K562 (cell line): ENCODE data around the gene LAMTOR5. TPM values are rescaled to one million over a fixed set of nuclear protein-coding genes. Genes with fewer than 3 reads are reported as not detected.

Source experiments
- CBX5 ChIP-seq: IDR thresholded peaks from 2 replicates; pipeline ENCODE4 v1.6.1; 2014; ENCODE audit warnings: low read depth, borderline replicate concordance
- CBX8 ChIP-seq: fragments of 200-600 bp; sonication (generic); IDR thresholded peaks from 2 replicates; pipeline ENCODE4 v1.6.1; 2012; ENCODE audit warnings: borderline replicate concordance, mixed run types, low read depth, mild to moderate bottlenecking, moderate library complexity, mixed read lengths, low read length, control low read depth, inconsistent platforms; ENCODE audit not compliant: poor library complexity, severe bottlenecking; ENCODE audit errors: extremely low read depth
- HDAC3 ChIP-seq: fragments of 450-650 bp; IDR thresholded peaks from 2 replicates; pipeline ENCODE4 v1.6.1; 2018; ENCODE audit warnings: borderline replicate concordance, mild to moderate bottlenecking, moderate library complexity; ENCODE audit not compliant: partially characterized antibody
- KAT8 ChIP-seq: fragments of 450-650 bp; IDR thresholded peaks from 2 replicates; pipeline ENCODE4 v1.6.1; 2016; ENCODE audit warnings: low read depth, mild to moderate bottlenecking
- MEF2D ChIP-seq: conservative IDR thresholded peaks from 2 replicates; pipeline ENCODE4 v1.6.1; 2016; ENCODE audit warnings: low read depth, missing genetic modification characterization, missing compliant biosample characterization
- MTA3 ChIP-seq: fragments of 450-650 bp; formaldehyde crosslinking; IDR thresholded peaks from 2 replicates; pipeline ENCODE4 v1.6.1; 2017; ENCODE audit warnings: mild to moderate bottlenecking, borderline replicate concordance
- NR1H2 ChIP-seq: sonication (generic); formaldehyde crosslinking; IDR thresholded peaks from 2 replicates; pipeline ENCODE4 v1.4.0; 2020; ENCODE audit warnings: mild to moderate bottlenecking, missing genetic modification reagents
- RBBP5 ChIP-seq: fragments of 200-600 bp; sonication (generic); IDR thresholded peaks from 2 replicates; pipeline ENCODE4 v1.6.1; 2012; ENCODE audit warnings: borderline replicate concordance, mild to moderate bottlenecking, low read length, control low read depth, inconsistent platforms; ENCODE audit not compliant: insufficient read depth, poor library complexity, severe bottlenecking
- RBM25 ChIP-seq: fragments of 200-400 bp; formaldehyde crosslinking; IDR thresholded peaks from 2 replicates; pipeline ENCODE4 v1.6.1; 2018; ENCODE audit warnings: low read length, low read depth, moderate library complexity; ENCODE audit not compliant: severe bottlenecking
- RUNX1 ChIP-seq: sonication (generic); IDR thresholded peaks from 2 replicates; pipeline ENCODE4 v1.6.1; 2016; ENCODE audit warnings: antibody characterized with exemption, low read depth
- SP1 ChIP-seq: sonication (generic); formaldehyde crosslinking; IDR thresholded peaks from 2 replicates; pipeline ENCODE4 v1.8.1; 2022; ENCODE audit warnings: mild to moderate bottlenecking, missing genetic modification reagents
- ZFP1 ChIP-seq: fragments of 450-650 bp; formaldehyde crosslinking; IDR thresholded peaks from 2 replicates; pipeline ENCODE4 v1.4.0; 2020; ENCODE audit warnings: mild to moderate bottlenecking, mixed read lengths
- ZNF124 ChIP-seq: sonication (generic); formaldehyde crosslinking; IDR thresholded peaks from 2 replicates; pipeline ENCODE4 v1.8.1; 2022; ENCODE audit warnings: missing genetic modification reagents
- ZNF354B ChIP-seq: fragments of 250-450 bp; sonication (Bioruptor Pico); IDR thresholded peaks from 2 replicates; pipeline ENCODE4 v1.4.0; 2020
- ZNF583 ChIP-seq: fragments of 250-450 bp; sonication (Bioruptor Pico); IDR thresholded peaks from 2 replicates; pipeline ENCODE4 v1.4.0; 2020
- ZNF764 ChIP-seq: fragments of 250-450 bp; sonication (Bioruptor Pico); IDR thresholded peaks from 2 replicates; pipeline ENCODE4 v1.4.0; 2020; ENCODE audit warnings: low read depth, mild to moderate bottlenecking, moderate library complexity
- polyA plus RNA-seq, 8 experiments: library from polyadenylated mRNA; depleted of rRNA in 4 of 8; stranded (reverse) in 5 of 8; unstranded in 3 of 8; fragments of >200 nt; fragmentation: Nextera tagmentation in 2 of 8; fragmentation: Illumina TruSeq in 1 of 8; extraction: Ambion mirVana in 2 of 8; extraction: Trizol in 1 of 8; gene quantifications; 2 replicates each; pipeline versions ENCODE4 v1.2.1 to v1.2.3, GENCODE V29; 2011 to 2014; ENCODE audit warnings: inconsistent platforms in 1 of 8, missing spikeins in 1 of 8
- total RNA-seq, 7 experiments: library from RNA; depleted of rRNA in 6 of 7; stranded (reverse); fragments of >200 nt in 6 of 7; fragmentation: Illumina TruSeq in 2 of 7; extraction: Trizol in 2 of 7; gene quantifications; 2 replicates each; pipeline versions ENCODE4 v1.2.1 to v1.2.3, GENCODE V29; 2011 to 2021; ENCODE audit warnings: low replicate concordance in 1 of 7
- TF ChIP-seq, protein P1 (sequence below), 3 experiments: fragments of 200-800 bp in 1 of 3; sonication (Bioruptor generic) in 1 of 3; sonication (generic) in 1 of 3; formaldehyde crosslinking in 1 of 3; IDR thresholded peaks; 2 replicates each; pipeline versions ENCODE4 v1.6.1 to v1.8.0; 2016 to 2022; ENCODE audit warnings: mild to moderate bottlenecking in 2 of 3, missing compliant biosample characterization in 2 of 3, missing genetic modification characterization in 2 of 3, missing genetic modification reagents in 1 of 3
- TF ChIP-seq, protein P2 (sequence below): fragments of 250-450 bp; sonication (Bioruptor Pico); IDR thresholded peaks from 2 replicates; pipeline ENCODE4 v1.4.0; 2020
- TF ChIP-seq, protein P3 (sequence below): fragments of 450-650 bp; IDR thresholded peaks from 2 replicates; pipeline ENCODE4 v1.7.0; 2016; ENCODE audit warnings: borderline replicate concordance
- TF ChIP-seq, protein P4 (sequence below): fragments of 250-450 bp; sonication (Bioruptor Pico); IDR thresholded peaks from 2 replicates; pipeline ENCODE4 v1.4.0; 2020; ENCODE audit warnings: borderline replicate concordance

Gene LAMTOR5
- total and polyA plus RNA-seq, 9 of the 15 experiments (the other 6 are each of a cell fraction or from before 2014, with no cell fraction given): 118 to 712 (median 241) TPM

DNA sequence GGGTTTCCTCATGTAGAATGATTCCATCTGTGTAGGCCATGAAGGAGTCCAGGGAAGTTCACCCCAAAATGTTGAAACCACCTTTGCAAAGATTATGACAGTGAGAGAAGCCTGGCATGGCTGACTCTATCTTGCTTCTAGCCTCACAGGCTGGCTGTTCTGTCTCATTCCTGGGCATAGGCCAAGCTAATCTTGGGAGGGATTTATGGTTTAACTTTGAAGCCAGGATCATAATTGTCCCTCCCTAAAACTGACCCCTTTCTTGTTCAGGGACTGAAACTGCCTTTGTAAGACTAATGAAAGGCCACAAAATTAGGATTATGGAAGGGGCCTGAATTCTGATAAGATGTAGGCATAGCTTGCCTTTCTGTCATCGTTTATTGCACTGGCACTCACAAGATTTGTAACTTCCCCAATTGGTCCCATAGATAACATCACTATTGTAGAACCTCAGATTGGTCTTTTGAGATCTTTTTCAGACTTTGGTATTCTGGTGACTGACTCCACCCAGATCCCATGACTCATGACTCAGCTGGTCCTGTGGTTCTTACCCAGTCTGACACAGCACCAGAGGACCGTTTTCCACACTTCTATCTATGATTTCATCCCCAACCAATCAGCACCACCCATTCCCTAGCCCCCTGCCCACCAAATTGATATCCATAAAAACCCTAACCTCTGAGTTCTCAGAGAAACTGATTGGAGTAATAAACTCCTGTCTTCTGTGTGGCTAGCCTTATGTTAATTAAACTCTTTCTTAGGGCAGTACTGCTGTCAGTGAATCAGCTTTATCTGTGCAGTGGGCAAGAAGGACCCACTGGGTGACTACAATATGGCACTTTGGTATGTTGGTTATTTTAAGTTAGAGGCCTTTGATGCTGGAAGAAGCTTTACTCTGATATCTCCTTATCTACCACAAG is 13.6 kb upstream of the LAMTOR5 start (continued):
- no peak for TF ChIP-seq NR1H2
- TF ChIP-seq ZNF124 (CRISPR knock-in tag): no peak
- no peak for TF ChIP-seq RUNX1
- TF ChIP-seq CBX8: no peak
- TF ChIP-seq MTA3: no peak
- TF ChIP-seq ZNF583 (CRISPR knock-in tag): 0 out of 2 replicates have a peak, but pooled peaks have one; percentile 33
- TF ChIP-seq MEF2D (tag): peak; percentile 38; the same call in 1 of the 2 replicates
- TF ChIP-seq HDAC3: no peak
- no peak for TF ChIP-seq RBBP5
- TF ChIP-seq, protein P1, sequence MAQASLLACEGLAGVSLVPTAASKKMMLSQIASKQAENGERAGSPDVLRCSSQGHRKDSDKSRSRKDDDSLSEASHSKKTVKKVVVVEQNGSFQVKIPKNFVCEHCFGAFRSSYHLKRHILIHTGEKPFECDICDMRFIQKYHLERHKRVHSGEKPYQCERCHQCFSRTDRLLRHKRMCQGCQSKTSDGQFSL (CRISPR knock-in tag; IDR thresholded peaks at IDR 0.05): no peak
- TF ChIP-seq, protein P1 (tag; IDR thresholded peaks at IDR 0.05): no peak
- TF ChIP-seq, protein P2, sequence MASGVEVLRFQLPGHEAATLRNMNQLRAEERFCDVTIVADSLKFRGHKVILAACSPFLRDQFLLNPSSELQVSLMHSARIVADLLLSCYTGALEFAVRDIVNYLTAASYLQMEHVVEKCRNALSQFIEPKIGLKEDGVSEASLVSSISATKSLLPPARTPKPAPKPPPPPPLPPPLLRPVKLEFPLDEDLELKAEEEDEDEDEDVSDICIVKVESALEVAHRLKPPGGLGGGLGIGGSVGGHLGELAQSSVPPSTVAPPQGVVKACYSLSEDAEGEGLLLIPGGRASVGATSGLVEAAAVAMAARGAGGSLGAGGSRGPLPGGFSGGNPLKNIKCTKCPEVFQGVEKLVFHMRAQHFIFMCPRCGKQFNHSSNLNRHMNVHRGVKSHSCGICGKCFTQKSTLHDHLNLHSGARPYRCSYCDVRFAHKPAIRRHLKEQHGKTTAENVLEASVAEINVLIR (CRISPR knock-in tag): no peak
- no peak for TF ChIP-seq RBM25
- no peak for TF ChIP-seq SP1
- TF ChIP-seq, protein P3, sequence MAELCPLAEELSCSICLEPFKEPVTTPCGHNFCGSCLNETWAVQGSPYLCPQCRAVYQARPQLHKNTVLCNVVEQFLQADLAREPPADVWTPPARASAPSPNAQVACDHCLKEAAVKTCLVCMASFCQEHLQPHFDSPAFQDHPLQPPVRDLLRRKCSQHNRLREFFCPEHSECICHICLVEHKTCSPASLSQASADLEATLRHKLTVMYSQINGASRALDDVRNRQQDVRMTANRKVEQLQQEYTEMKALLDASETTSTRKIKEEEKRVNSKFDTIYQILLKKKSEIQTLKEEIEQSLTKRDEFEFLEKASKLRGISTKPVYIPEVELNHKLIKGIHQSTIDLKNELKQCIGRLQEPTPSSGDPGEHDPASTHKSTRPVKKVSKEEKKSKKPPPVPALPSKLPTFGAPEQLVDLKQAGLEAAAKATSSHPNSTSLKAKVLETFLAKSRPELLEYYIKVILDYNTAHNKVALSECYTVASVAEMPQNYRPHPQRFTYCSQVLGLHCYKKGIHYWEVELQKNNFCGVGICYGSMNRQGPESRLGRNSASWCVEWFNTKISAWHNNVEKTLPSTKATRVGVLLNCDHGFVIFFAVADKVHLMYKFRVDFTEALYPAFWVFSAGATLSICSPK: no peak
- TF ChIP-seq ZFP1 (CRISPR knock-in tag): no peak
- no peak for TF ChIP-seq CBX5
- TF ChIP-seq, protein P4, sequence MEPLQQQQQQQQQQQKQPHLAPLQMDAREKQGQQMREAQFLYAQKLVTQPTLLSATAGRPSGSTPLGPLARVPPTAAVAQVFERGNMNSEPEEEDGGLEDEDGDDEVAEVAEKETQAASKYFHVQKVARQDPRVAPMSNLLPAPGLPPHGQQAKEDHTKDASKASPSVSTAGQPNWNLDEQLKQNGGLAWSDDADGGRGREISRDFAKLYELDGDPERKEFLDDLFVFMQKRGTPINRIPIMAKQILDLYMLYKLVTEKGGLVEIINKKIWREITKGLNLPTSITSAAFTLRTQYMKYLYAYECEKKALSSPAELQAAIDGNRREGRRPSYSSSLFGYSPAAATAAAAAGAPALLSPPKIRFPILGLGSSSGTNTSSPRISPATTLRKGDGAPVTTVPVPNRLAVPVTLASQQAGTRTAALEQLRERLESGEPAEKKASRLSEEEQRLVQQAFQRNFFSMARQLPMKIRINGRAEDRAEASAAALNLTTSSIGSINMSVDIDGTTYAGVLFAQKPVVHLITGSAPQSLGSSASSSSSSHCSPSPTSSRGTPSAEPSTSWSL: no peak; the same call in 1 of the 2 replicates
- no peak for TF ChIP-seq KAT8
- no peak for TF ChIP-seq ZNF764 (CRISPR knock-in tag)
- TF ChIP-seq ZNF354B (CRISPR knock-in tag): no peak
